ENCODE data around the gene SORCS2. TPM values are rescaled to one million over a fixed set of nuclear protein-coding genes. Genes with fewer than 3 reads are reported as not detected.

SORCS2 gene
- total and polyA plus RNA-seq, 4 donors, result 0.05 to 8.4 (median 1.8) TPM

DNA sequence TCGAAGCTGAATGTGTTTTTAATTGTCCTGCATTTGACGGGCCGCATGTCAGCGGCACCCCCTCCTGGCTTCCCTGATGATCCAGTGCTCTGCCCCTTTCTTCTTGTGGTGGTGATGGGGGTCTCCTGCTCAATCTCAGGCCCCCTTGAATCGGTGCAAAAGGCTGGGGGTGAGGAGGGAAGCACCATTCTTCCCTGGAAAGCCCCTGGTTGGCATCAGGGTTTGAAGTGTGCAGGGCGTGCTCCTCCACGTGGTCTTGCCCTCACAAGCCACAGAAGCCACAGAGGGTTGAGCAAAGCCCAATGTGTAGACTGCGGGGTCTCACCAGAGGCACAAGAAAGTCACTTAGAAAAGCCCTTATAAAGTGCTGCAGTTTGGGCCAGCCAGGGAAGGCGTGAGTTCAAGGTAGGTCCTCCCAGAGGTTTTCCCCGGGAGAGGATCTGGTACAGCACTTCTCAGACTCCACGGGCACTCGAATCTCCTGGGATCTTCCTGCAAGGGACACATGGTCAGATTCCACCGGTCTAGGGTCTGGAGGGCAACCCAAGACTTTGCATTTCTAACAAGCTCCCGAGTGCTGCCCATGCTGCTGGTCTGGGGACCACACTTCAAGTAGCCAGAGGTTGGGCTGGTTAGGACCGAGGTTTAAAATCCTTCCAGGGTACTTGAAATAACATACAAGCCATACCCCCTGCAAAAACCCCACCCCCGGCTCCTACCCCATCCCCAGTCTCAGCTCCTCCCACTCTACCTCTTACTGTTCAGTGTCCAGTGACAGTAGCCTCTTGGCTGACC, 207.3 kb downstream of the SORCS2 start:
- DNase-seq, result peak in 1 of 2 donors; percentile 9
- Histone ChIP-seq H3K4me1 (ENCODE audit: control insufficient read depth in 1 of 2, insufficient read depth in 2 of 2, low read length in 2 of 2) (no peaks in the 10 kb centered on the region), H3K36me3 (ENCODE audit: control insufficient read depth in 1 of 2, insufficient read depth in 2 of 2, low read length in 1 of 2) (no peaks in the 10 kb centered on the region), H3K27me3 (ENCODE audit: control insufficient read depth in 1 of 2, insufficient read depth in 2 of 2, low read length in 1 of 2) (no peaks in the 10 kb centered on the region), H3K4me3 (ENCODE audit: low read length in 2 of 2) (no peak overlapping the region), H3K9me3 (ENCODE audit: control insufficient read depth, low read length) (peaks cover 3% of the 10 kb centered on the region), H3K27ac (ENCODE audit: low read depth in 1 of 2, low read length in 2 of 2) (no peak overlapping the region)
- 86 to 87% methylated on average over 16 of the region's 16 CpGs for WGBS, 2 donors
- intact Hi-C loops (cut with DNase I), result no loop called here
- no peak for ATAC-seq (ENCODE audit: low FRiP score)

DNA sequence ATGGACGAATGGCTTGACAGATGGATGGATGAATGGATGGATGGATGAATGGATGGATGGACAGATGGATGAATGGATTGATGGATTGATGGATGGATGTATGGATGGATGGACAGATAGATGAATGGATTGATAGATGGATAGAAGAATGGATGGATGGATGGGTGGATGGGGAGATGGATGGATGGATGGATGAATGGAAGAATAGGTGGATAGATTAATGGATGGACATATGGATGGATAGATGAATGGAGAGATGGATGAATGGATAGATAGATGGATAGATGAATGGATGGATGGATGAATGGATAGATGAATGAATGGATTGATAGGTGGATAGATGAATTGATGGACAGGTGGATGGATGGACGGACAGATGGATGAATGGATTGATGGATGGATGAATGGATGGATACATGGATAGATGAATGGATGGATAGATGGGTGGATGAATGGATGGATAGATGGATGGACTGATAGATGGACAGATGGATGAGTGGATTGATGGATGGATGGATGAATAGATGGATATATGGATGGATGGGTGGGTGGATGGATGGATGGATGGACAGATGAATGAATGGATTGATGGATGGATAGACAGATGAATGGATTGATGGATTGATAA, 208.4 kb downstream of the SORCS2 start:
- WGBS, 2 donors, result 93% methylated on average over 2 of the region's 2 CpGs
- H3K36me3 ChIP-seq (ENCODE audit: control insufficient read depth in 1 of 2, insufficient read depth in 2 of 2, low read length in 1 of 2), result no peaks in the 10 kb centered on the region
- no peak overlapping the region for H3K27ac ChIP-seq (ENCODE audit: low read depth in 1 of 2, low read length in 2 of 2)
- H3K4me1 ChIP-seq (ENCODE audit: control insufficient read depth in 1 of 2, insufficient read depth in 2 of 2, low read length in 2 of 2), result no peaks in the 10 kb centered on the region
- H3K9me3 ChIP-seq (ENCODE audit: control insufficient read depth, low read length), result peaks cover 3% of the 10 kb centered on the region
- intact Hi-C loops (cut with DNase I), result no loop called here
- no peaks in the 10 kb centered on the region for H3K27me3 ChIP-seq (ENCODE audit: control insufficient read depth in 1 of 2, insufficient read depth in 2 of 2, low read length in 1 of 2)
- H3K4me3 ChIP-seq (ENCODE audit: low read length in 2 of 2), result no peak overlapping the region
- DNase-seq (no peak), ATAC-seq (ENCODE audit: low FRiP score) (no peak)

DNA sequence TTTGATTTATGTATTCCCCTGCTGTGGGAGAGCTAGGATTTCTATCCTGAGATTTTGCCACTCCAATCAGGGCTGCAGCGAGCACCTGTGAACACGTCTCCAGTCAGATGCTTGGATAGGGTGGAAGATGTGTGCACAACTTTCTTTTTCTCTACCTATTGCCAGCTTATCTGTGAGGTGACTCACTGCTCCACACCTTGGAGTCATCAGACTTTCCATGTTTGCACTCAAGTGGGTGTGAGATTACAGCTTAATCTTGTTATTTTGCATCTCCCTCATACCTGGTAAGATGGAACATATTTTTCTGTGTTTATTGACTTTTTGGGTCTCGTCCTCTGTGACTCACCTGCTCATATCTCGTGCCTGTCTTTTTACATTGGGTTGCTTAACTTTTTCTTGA, 210.2 kb downstream of the SORCS2 start:
- ATAC-seq (ENCODE audit: low FRiP score), result no peak

DNA sequence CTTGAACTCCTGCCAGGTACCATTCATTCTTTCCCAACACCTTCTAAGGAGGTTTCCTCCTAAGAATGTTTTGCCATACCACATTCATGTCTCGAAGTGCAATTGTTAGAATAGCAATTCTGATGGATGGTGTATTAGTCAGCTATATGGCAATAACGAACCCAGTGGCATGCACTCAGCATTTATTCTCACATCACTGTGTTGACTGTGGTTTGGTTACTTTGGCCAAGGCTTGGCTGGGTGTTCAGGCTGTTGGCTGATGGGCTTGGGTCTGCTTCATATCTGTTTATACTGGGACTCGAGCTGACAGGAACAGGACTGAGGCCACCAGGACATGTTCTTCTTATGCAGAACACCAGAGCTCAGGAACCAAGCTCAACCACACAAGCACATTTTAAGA, 210.7 kb downstream of the SORCS2 start:
- Histone ChIP-seq H3K9me3 (ENCODE audit: control insufficient read depth, low read length) (peaks cover 3% of the 10 kb centered on the region), H3K27ac (ENCODE audit: low read depth in 1 of 2, low read length in 2 of 2) (no peak overlapping the region), H3K4me1 (ENCODE audit: control insufficient read depth in 1 of 2, insufficient read depth in 2 of 2, low read length in 2 of 2) (no peaks in the 10 kb centered on the region), H3K36me3 (ENCODE audit: control insufficient read depth in 1 of 2, insufficient read depth in 2 of 2, low read length in 1 of 2) (no peaks in the 10 kb centered on the region), H3K27me3 (ENCODE audit: control insufficient read depth in 1 of 2, insufficient read depth in 2 of 2, low read length in 1 of 2) (no peaks in the 10 kb centered on the region), H3K4me3 (ENCODE audit: low read length in 2 of 2) (no peak overlapping the region)
- intact Hi-C loops (cut with DNase I), result no loop called here
- WGBS, 2 donors, result 5 to 9% methylated on average over 3 of the region's 3 CpGs
- ATAC-seq (ENCODE audit: low FRiP score) (no peak), DNase-seq (peak in 1 of 2 donors; percentile 34)

More for the DNA sequence above, 210.2 kb downstream of the SORCS2 start:
- H3K9me3 ChIP-seq (ENCODE audit: control insufficient read depth, low read length), result peaks cover 3% of the 10 kb centered on the region
- 51 to 54% methylated on average over 4 of the region's 4 CpGs for WGBS, 2 donors
- H3K4me1 ChIP-seq (ENCODE audit: control insufficient read depth in 1 of 2, insufficient read depth in 2 of 2, low read length in 2 of 2), result no peaks in the 10 kb centered on the region
- H3K4me3 ChIP-seq (ENCODE audit: low read length in 2 of 2), result no peak overlapping the region
- H3K27me3 ChIP-seq (ENCODE audit: control insufficient read depth in 1 of 2, insufficient read depth in 2 of 2, low read length in 1 of 2), result no peaks in the 10 kb centered on the region
- no peak overlapping the region for H3K27ac ChIP-seq (ENCODE audit: low read depth in 1 of 2, low read length in 2 of 2)
- no peak for DNase-seq
- intact Hi-C loops (cut with DNase I), result no loop called here
- no peaks in the 10 kb centered on the region for H3K36me3 ChIP-seq (ENCODE audit: control insufficient read depth in 1 of 2, insufficient read depth in 2 of 2, low read length in 1 of 2)

DNA sequence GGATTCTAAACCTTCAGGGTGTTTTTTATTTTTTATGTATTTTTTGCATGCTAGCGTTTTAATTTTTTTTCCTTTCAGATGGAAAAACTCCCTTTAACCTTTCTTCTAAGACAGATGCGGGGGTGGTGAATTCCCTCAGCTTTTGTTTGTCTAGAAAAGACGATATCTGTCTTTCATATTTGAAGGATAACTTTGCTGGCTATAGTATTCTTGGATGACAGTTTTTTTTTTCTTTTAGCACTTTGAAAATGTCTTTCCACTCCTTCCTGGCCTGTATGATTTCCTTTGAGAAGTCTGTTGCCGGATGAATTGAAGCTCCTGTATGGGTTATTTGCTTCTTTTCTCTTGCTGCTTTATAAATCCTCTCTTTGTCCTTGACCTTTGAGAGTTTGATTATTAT, 215.8 kb downstream of the SORCS2 start:
- Histone ChIP-seq H3K4me3 (ENCODE audit: low read length in 2 of 2) (no peak overlapping the region), H3K27ac (ENCODE audit: low read depth in 1 of 2, low read length in 2 of 2) (no peak overlapping the region), H3K27me3 (ENCODE audit: control insufficient read depth in 1 of 2, insufficient read depth in 2 of 2, low read length in 1 of 2) (no peaks in the 10 kb centered on the region), H3K4me1 (ENCODE audit: control insufficient read depth in 1 of 2, insufficient read depth in 2 of 2, low read length in 2 of 2) (peaks cover 0 to 4% of the 10 kb centered on the region in 2 donors), H3K9me3 (ENCODE audit: control insufficient read depth, low read length) (peaks cover 1% of the 10 kb centered on the region), H3K36me3 (ENCODE audit: control insufficient read depth in 1 of 2, insufficient read depth in 2 of 2, low read length in 1 of 2) (no peaks in the 10 kb centered on the region)
- no peak for DNase-seq
- intact Hi-C loops (cut with DNase I), result no loop called here
- WGBS, 2 donors, result 92 to 94% methylated on average over 4 of the region's 4 CpGs
- no peak for ATAC-seq (ENCODE audit: low FRiP score)

DNA sequence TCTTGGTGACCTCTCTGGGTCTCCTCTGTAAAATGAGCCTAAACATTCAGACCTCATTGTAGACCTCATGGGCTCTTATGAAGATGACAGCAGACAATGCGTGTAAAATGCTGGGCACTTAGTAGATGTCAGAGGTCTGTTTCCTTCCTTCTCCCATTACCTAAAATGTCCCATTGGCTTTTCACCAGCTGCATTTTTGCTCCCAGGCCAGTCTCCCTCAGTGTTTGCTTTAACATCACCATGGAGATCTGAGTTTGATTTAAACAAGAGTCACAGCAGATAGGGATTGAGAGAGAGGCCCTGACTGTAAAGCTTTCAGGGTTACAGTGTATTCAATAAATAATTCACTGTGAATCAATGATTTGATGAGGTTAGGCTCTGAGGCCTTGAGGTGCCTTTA, 218.1 kb downstream of the SORCS2 start:
- intact Hi-C loops (cut with DNase I), result no loop called here
- peaks cover 0 to 4% of the 10 kb centered on the region in 2 donors for H3K4me1 ChIP-seq (ENCODE audit: control insufficient read depth in 1 of 2, insufficient read depth in 2 of 2, low read length in 2 of 2)
- peaks cover 1% of the 10 kb centered on the region for H3K9me3 ChIP-seq (ENCODE audit: control insufficient read depth, low read length)
- H3K36me3 ChIP-seq (ENCODE audit: control insufficient read depth in 1 of 2, insufficient read depth in 2 of 2, low read length in 1 of 2), result no peaks in the 10 kb centered on the region
- 0 to 12% methylated on average over 1 of the region's 1 CpG for WGBS, 2 donors
- H3K27ac ChIP-seq (ENCODE audit: low read depth in 1 of 2, low read length in 2 of 2), result no peak overlapping the region
- ATAC-seq (ENCODE audit: low FRiP score), result no peak
- DNase-seq, result peak in 1 of 2 donors; percentile 26
- no peak overlapping the region for H3K4me3 ChIP-seq (ENCODE audit: low read length in 2 of 2)
- H3K27me3 ChIP-seq (ENCODE audit: control insufficient read depth in 1 of 2, insufficient read depth in 2 of 2, low read length in 1 of 2), result no peaks in the 10 kb centered on the region

DNA sequence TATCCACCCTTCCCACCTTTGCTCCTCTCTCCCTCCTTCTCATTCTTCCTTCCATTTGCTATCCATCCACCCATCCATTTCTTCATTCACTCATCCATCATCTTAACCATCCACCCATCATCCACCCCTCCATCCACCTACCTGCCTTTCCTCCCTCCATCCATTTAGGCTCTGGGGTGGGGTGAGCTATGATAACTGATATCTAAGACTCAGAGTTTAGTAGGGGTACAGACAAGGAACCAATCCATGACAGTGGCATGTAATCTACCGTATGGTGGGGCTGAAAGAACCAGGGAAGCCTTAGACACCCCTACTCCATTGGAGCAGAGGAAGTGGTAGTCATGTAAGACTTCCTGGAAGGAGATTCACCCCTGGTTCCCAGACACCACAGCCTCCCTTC, 219.2 kb downstream of the SORCS2 start:
- H3K27ac ChIP-seq (ENCODE audit: low read depth in 1 of 2, low read length in 2 of 2), result no peak overlapping the region
- peaks cover 1% of the 10 kb centered on the region for H3K9me3 ChIP-seq (ENCODE audit: control insufficient read depth, low read length)
- peaks cover 0 to 4% of the 10 kb centered on the region in 2 donors for H3K4me1 ChIP-seq (ENCODE audit: control insufficient read depth in 1 of 2, insufficient read depth in 2 of 2, low read length in 2 of 2)
- no peaks in the 10 kb centered on the region for H3K27me3 ChIP-seq (ENCODE audit: control insufficient read depth in 1 of 2, insufficient read depth in 2 of 2, low read length in 1 of 2)
- intact Hi-C loops (cut with DNase I), result no loop called here
- 91 to 92% methylated on average over 1 of the region's 1 CpG for WGBS, 2 donors
- no peaks in the 10 kb centered on the region for H3K36me3 ChIP-seq (ENCODE audit: control insufficient read depth in 1 of 2, insufficient read depth in 2 of 2, low read length in 1 of 2)
- H3K4me3 ChIP-seq (ENCODE audit: low read length in 2 of 2), result no peak overlapping the region
- ATAC-seq (ENCODE audit: low FRiP score), result no peak
- peak in 1 of 2 donors; percentile 6 for DNase-seq

DNA sequence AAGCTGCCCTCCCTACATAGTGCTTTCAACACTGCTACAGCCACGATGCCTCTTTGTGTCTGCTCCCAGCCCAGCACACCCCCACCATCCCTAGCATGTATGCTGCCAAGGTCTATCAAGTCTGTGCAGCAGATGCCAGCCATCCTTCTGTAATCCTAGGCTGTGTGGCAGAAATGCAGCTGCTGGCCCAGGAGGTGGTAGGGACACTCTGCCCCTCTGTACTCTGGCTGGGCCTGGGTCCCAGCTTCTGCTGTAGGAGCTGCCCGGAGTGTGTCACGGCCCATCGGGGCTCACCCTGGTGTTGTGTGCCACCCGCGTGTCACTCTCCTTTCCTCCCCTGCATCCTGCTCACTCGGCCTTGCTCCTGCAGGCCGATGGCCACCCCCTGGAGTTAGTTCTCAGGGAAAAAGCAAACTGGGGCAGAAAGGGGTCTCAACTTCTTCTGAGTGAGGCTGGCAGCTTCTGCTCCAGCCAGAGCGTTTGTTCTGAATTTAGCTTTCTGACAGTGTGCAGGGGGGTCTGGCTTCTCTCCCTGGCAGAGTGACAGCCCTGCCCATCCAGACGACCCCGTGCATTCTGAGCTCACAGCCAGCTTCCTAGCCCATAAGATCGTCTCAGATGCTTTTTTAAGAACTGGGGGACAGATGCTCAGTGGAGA, 219.7 kb downstream of the SORCS2 start:
- H3K9me3 ChIP-seq (ENCODE audit: control insufficient read depth, low read length), result peaks cover 1% of the 10 kb centered on the region
- intact Hi-C loops (cut with DNase I), result no loop called here
- H3K27me3 ChIP-seq (ENCODE audit: control insufficient read depth in 1 of 2, insufficient read depth in 2 of 2, low read length in 1 of 2), result no peaks in the 10 kb centered on the region
- H3K4me3 ChIP-seq (ENCODE audit: low read length in 2 of 2), result no peak overlapping the region
- peak; percentile 19 to 69 for DNase-seq
- WGBS, 2 donors, result 12 to 20% methylated on average over 12 of the region's 12 CpGs
- no peak overlapping the region for H3K27ac ChIP-seq (ENCODE audit: low read depth in 1 of 2, low read length in 2 of 2)
- peak; percentile 26 for ATAC-seq (ENCODE audit: low FRiP score)
- peaks cover 0 to 4% of the 10 kb centered on the region in 2 donors for H3K4me1 ChIP-seq (ENCODE audit: control insufficient read depth in 1 of 2, insufficient read depth in 2 of 2, low read length in 2 of 2)
- H3K36me3 ChIP-seq (ENCODE audit: control insufficient read depth in 1 of 2, insufficient read depth in 2 of 2, low read length in 1 of 2), result no peaks in the 10 kb centered on the region

All from aorta (tissue), 5 donors.